Left hindlimb (tissue), 1 donor: ENCODE results near the gene MS4A6E.
"Not testable (repeated sequence)": the region's sequence is repeated elsewhere in the genome, so short reads cannot be mapped to it uniquely, and the experiment has no call there.

Source experiments
- DNase-seq: peaks from one replicate; pipeline ENCODE4 v3.0.0-alpha.2; 2018

The MS4A6E gene, protein sequence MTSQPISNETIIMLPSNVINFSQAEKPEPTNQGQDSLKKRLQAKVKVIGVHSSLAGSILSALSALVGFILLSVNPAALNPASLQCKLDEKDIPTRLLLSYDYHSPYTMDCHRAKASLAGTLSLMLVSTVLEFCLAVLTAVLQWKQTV

DNA sequence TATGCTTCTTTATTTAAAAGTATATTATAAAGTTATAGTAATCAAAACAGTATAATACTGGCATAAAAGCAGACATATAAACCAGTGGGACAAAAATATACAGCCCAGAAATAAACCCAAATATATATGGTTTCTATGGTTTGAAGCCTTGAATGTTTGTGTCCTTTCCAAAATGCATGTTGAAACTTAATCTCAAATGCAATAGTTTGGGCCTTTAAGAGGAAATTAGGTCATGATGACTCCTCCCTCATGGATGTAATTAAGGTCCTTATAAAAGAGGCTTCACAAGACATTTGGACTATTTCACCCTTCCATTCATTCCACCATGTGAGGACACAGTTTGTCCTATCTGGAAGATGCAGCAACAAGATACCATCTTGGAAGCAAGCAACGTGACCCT is at the start of gene MS4A6E:
MS4A6E (plus strand) TSS at position 301 of the 400 bp plus-strand sequence. CDS start 7,641 bp downstream, outside the sequence.
- DNase-seq: no peak

DNA sequence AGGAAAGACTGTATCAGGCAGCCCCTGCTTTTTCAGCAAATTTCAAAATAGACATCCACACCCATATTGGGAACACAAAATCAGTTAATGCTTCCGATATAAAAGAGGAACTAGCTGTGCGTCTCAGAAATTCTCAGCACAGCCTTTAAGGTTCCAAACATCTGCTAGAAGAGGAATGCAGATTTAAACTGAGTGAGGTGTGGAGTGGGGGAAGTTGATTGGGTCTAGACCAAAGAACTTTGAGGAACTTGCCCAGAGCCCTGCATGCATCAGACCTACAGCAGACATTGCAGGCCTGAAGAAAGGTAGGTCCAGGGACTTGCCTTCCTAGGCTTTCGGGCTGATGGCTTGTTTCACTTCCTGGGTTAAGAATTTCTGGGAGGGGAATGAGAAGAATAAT is 46.6 kb upstream of the MS4A6E start, which contains the start of gene MS4A4A:
MS4A4A (plus strand) TSS at position 255 of the 400 bp plus-strand sequence; CDS start at position 265, 10 bp downstream.
- no peak for DNase-seq

- no peak for DNase-seq
Measured at GRCh38 chr11:60281485-60281884, 45.6 kb upstream of the MS4A6E start.

GRCh38 chr11:60282286-60282685 is 44.8 kb upstream of the MS4A6E start:
- DNase-seq: no peak

DNA sequence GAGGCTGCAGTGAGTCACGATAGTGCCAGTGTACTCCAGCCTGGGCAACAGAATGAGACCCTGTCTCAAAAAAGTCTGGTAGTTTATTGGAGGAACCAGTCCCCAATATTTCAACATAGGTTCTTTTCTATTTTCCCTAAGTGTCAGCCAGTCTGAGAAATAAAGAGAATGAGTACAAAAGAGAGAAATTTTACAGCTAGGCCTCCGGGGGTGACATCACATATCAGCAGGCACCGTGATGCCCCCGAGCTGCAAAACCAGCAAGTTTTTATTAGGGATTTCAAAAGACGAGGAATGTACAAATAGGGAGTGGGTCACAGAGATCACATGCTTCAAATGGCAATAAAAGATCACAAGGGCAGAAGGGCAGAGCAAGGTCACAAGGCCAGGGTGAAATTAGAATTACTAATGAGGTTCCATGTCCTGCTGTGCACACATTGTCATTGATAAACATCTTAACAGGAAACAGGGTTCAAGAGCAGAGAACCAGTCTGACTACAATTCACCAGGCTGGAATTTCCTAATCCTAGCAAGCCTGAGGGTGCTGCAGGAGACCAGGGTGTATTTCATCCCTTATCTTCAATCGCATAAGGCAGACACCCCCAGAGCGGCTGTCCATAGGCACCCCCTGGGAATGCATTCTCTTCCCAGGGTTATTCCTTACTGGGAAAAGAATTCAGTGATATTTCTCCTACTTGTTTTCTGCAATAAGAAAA is 41.5 kb upstream of the MS4A6E start:
- DNase-seq: not testable (repeated sequence)

GRCh38 chr11:60288531-60288930 is 38.5 kb upstream of the MS4A6E start:
- DNase-seq: no peak

DNA sequence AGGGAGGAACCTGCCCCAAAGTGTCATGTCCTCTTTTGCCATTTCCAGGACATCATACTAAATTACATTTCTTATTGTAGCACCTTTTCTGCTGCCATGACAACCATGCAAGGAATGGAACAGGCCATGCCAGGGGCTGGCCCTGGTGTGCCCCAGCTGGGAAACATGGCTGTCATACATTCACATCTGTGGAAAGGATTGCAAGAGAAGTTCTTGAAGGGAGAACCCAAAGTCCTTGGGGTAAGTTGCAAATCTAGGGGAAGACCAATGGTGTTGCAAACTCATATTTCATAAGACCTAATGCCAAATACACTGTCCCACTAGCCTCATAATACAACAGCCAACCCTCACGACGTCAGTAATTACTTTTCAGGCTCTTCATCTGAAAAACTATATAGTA is 34.9 kb upstream of the MS4A6E start:
- DNase-seq: no peak

GRCh38 chr11:60301178-60301577 is 25.9 kb upstream of the MS4A6E start:
- no peak for DNase-seq

DNA sequence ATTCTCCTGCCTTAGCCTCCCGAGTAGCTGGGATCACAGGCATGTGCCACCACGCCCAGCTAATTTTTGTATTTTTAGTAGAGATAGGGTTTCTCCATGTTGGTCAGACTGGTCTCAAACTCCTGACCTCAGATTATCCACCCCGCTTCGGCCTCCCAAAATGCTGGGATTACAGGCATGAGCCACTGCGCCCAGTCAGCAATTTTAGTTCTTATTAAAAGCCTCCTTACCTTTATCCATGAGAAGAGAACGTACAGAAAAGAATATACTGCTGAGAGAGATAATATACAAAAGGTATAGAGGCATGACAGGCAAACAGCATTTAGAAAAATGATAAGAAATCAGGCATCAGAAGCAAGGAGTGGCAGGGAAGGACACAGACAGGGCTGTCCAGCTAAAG is 25.2 kb upstream of the MS4A6E start:
- DNase-seq: not testable (repeated sequence)

DNA sequence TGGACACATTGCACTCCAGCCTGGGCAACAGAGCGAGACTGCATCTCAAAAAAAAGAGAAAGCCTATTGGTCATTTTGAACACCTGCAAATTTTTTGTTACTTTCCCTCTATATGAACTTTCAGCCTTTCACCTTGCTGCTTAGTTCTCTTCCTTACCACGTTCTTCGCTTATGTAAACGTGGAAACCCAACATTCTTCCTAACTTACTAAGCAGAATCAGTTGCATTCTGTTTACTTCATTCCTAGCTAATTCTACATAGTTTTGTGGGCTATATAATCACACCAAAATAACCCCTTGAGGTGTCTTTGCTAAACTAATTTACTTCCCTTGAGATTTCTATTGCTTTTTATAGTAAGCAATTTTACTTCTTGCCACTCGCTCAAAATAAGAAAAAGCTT is 23.4 kb upstream of the MS4A6E start:
- no peak for DNase-seq

DNA sequence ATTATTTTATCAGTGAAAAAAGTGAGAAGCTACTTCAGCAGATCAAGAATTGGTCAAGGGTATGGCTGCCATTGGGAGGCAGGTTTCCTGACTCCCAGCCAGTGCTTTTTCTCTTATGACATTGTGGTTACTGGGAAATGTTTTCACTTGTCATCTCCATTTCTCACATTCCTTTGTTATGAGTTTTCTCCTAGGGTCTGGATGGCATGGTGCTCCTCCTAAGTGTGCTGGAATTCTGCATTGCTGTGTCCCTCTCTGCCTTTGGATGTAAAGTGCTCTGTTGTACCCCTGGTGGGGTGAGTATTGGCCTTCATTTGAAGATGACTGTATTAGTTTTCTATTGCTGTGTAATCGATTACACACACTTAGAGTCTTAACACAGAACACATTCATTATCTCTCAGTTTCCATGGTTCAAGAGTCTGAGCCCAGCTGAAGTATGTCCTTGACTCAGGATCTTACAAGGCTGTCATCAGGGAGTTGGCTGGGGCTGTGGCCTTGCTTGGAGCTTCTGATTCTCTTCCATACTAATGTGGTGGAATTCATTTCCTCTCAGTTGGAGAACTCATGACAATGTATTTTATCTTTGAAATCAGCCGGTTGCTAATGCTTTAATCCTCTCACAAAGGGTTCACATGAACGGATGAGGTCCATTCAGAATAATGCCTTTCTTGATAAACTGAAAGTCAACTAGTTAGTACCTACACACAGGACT is 21.0 kb upstream of the MS4A6E start:
- DNase-seq: no peak

DNA sequence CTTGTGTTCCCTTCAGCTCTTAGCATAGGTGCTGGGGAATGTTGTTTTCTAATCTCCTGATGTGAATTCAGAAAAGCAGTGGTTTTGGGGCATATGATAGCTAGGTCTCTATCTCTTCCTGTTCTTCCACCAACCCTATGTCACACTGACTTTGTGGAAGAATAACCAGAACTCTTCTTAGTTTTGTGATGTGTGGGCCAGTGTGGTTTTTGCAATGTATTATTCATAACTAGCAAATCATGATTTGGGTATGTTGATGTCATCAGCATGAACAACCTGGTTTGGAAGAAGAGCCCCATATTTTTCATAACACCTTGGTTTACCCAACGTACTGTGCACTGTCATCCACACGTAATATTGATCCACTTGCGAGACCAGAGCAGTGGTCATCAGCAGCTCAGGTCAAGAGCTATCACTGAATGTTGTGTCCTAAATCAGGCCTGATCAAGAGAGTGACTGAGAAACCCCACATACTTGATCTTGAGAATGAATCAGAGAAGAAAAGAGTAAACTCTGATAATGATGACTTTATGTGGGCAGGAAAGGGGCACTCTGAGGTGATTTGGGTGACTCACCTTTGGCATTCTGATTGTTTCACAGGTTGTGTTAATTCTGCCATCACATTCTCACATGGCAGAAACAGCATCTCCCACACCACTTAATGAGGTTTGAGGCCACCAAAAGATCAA is 19.4 kb upstream of the MS4A6E start:
- no peak for DNase-seq

- no peak for DNase-seq
Measured at GRCh38 chr11:60310407-60310998, 16.6 kb upstream of the MS4A6E start.

- no peak for DNase-seq
Measured at GRCh38 chr11:60314635-60315321, 12.3 kb upstream of the MS4A6E start.

GRCh38 chr11:60315871-60316270 is 11.2 kb upstream of the MS4A6E start:
- DNase-seq: no peak

DNA sequence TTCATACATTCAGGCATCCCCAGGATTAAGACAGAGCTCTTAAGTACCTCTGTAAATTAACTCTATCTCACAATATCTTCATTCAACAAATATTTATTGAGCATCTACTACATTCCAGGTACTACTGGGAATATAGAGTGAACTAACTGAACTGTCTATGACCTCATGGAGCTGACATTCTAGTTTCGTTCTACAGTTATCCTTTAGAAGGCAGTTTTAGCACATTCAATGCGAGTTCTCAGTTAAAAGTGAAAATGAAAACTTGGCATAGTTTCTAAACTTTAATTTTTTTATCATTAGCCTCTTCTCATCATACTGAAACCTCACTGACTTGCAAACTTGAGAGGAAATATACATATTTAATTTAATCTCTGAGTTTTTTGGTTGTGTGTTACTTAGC is 10.7 kb upstream of the MS4A6E start:
- no peak for DNase-seq

DNA sequence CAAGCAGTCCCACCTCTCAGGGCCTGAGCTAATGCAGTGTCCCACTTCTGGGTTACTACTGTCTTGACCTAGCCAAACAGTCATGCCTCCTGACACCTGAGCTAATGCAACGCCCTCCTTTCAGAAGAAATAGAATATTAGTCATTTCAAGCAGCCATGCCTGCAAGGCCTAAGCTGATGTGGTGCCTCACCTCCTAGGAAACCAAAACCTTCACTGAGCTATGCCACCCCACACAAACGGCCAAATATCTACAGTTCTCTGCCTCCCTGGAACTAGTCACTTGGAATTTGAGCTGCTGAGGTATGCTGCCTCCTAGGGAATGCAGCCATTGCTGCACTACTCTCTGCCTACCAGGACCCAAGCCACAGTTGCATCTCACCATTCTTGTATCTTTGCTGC is 8.3 kb upstream of the MS4A6E start:
- no peak for DNase-seq

- no peak for DNase-seq
Measured at GRCh38 chr11:60321051-60321450, 6.0 kb upstream of the MS4A6E start.

DNA sequence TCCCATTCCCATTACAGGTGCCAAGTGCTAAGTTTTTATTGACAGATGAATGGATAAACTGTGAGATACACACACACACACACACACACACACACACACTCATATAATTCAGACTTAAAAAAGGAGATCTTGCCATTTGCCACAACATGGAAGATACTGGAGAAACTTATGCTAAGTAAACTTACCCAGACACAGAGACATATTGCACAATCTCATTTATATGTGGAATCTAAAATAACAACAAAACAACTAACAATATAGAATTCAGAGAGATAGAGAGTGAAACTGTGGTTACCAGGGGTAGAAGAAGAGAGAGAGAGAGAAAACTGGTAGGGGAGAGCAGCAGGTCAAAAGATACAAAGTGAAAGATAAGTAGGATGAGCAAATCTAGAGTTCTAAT is 1.4 kb downstream of the MS4A6E start:
- DNase-seq: no peak

DNA sequence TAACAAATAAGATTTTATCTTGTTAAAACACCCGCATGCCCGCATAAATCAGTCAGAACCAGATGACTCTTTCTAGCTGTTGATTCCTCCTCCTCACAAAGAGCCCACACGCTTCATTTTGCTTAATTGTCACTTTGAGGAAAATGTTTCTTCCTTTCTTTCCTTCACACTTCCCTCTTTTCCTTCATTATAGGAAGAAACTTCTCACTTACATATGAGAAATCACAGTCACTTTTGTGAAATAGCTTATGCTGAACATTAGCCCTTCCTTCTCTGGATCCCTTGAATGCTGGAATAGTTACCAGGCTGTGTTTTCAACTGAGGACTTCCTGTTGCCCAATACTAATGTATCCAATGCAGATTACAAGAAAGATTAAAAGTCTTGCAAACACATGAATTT is 5.8 kb downstream of the MS4A6E start:
- no peak for DNase-seq

DNA sequence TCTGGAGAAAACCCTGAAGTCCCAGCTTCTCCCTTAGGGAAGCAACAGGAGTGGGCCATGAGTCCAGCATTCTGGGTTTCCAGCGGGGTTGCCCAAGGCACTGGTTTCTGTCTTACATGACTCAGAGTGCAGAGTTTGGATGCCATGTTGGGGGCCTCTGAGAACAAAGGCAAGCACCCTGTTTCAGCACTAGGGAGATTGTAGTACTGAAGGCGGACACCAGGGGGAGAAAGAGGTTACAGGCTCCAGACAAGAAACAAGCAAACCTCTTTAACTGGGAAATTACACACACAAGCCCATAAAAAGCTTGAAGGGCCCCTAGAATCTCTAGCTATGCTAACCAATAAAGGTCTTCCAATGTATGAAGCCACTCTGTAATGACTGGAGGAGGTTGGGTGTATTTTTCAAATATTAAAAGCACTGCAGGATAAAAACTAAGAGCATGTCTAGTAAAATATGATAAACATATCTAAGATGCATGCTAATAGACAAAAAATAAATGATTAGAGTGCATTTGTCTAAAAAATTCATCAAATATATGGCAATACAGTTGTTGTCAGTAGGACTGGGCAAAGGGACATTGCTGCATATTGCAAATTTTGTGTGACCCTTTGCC is 7.1 kb downstream of the MS4A6E start:
- DNase-seq: peak; percentile 43
